NCI-H2081 treated with DMSO at 0.1 percent for 48 hours (cell line): ENCODE measurements around the gene CHID1.

Experiments
- DNase-seq: peaks from one replicate; lab custom pipeline; 2025; lab: John Stamatoyannopoulos, UW

The CHID1 gene

DNA sequence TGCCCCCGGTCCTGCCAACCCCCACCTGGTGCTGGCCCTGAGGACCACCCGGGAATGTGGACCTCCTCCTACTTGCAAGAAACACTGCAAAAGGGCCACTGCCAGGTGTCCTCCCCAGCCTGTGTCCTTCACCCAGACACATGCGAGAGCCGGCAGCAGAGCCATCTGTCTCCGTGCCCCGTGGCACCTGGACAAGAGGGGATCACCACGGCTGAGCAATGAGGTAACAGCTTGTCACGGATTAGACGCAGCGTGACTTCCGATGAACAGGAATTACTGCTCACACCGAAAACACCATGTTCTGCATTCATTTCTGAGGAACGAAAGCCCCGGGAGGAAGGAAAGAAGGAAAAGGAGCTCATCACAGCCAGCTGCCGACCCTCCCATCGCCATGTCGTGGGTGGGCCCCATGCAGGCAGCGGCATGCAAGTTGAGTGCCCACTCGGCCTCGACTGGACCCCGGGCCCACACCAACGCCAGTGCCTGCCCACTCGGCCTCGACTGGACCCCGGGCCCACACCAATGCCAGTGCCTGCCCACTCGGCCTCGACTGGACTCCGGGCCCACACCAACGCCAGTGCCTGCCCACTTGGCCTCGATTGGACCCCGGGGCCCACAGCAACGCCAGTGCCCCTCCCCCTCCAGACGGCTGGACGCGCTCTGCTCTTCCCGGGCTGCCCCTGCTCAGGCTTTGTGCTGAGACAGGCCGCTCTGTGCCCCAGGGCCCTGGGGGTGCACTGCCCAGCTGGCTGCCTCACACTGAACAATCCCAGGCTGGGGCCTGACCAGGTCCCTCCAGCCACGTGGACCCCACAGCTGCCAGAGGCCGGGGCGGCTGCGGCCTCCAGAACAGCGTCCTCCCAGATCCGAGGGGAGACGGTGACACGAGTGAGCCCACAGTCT is 22.0 kb downstream of the CHID1 start:
- DNase-seq, result no peak

DNA sequence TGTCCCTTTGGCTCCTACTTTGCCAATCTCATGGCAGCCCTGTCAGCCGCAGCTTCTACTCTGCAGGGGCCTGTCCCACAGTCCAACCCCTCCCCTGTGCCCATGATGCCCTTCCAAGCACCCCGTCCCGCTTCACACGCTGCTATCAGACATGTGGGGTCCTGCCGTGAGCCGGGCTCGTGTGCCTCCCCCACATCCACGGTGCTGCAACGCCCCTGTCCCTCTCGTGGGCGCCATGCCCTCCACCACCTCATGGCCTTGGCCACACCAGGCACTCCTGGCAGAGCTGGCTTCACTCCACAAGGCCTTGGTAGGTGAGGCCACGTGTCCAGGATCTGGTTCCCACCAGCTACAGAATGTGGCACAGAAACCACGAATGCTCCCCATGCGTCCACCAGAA is 23.0 kb downstream of the CHID1 start:
- no peak for DNase-seq

DNA sequence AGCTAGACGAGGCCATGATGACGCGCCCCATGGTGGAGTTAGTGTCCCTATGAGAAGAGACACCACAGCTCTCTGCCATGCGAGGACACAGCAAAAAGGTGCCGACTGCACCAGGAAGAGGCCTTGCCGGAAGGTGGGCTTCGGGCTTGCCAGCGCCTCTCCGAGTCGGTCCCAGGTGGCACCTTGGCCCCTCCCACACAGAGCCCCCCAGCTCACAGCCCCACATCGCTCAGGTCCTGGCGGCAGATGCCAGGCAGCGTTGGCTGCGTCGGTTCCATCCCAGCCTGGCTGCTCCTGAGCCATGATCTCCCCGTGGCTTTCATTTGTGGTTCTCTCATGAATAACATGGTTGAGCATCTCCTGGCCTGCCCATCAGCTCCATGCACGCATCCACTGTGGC is 24.0 kb downstream of the CHID1 start:
- DNase-seq, result no peak

DNA sequence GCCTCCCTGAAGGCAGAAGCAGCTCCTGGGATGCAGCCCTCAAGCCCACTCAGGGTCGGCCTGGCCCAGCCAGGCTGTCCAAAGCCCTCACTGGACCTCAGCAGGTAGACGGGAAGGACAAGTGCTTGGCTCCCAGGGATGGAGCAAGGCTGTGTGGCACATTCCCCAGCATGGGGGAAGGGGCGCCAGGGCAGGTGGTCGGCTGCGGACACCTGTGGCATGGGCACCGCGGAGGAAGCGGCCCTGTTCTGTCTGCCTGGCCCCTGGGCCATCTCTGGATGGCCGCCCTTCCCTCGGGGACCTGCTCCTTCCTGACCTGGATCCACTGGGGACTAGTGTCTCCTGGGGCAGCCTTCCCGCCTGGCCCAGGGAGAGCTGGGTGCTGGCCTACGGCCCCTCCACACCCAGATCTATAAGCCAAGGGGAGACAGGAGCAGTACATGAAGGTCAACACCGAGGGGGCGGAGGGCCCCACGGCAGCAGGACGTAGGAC is 26.0 kb downstream of the CHID1 start:
- DNase-seq, result no peak

DNA sequence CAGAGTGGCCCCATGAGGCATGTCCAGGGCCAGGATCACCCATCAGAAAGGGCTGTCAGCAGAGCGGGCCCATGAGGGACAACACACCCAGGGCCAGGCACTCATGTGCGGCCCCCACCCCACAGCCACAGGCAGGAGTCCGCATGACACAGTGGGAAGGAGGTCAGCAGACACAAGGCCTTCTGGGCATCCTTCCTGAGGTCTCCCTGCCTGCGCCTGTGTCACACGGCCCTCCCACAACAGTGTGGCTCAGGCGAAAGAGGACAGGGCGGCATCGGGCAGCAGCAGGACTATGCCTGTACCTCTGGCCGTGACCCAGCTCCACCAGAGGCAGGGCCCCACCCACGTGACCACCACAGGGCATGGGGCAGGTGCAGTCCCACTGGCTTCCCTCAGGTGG is 27.1 kb downstream of the CHID1 start:
- no peak for DNase-seq

DNA sequence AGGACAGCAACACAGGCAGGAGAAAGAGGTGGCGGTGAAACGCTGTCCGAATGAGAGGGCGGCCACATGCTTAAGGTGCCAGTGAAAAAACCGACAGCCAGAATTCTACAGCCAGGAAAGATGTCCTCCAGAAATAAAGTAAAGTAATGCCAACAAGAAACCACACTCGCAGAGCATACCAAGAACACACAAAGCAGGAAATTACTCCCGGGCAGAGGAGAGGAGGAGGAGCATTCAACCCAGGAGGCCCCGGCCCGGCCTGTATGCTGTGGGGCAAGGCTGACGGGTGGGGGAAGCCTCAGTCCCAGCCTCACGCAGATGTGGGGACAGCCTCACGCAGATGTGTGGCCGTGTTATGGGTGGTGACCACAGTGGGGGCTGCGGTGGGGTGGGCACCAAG is 28.0 kb downstream of the CHID1 start:
- no peak for DNase-seq

DNA sequence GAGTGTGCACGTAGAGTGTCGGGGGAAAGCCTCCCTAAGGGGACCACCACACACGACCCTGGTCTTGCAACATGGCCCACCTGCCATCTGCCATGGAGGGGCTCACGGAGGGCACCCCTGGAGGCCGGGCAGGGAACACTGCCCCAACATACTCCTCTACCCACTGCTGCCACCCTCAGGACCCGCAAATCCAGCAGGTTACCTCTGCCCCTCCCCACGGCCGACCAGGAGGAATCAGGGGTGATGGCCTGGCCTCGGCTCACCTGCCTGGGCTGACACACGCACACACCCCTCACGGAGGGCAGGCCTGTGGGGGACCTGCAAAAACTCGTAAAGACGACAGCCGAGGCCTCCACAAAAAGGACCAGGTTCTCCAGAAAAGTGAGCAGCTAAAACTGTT is 30.2 kb downstream of the CHID1 start:
- DNase-seq, result no peak

DNA sequence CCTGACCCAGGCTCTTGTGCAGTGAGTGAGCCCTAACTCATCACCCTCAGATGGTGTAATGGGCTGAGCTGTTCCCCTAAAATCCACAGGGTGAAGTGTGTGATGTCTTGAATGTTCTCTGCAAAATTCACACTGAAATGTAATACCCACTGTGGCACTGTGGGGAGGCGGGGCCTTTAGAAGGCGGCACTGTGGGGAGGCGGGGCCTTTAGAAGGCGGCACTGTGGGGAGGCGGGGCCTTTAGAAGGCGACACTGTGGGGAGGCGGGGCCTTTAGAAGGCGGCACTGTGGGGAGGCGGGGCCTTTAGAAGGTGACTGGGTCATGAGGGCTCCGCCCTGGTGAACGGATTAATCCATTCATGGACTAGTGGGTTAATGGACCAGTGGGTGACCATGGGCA is 33.0 kb downstream of the CHID1 start:
- no peak for DNase-seq

DNA sequence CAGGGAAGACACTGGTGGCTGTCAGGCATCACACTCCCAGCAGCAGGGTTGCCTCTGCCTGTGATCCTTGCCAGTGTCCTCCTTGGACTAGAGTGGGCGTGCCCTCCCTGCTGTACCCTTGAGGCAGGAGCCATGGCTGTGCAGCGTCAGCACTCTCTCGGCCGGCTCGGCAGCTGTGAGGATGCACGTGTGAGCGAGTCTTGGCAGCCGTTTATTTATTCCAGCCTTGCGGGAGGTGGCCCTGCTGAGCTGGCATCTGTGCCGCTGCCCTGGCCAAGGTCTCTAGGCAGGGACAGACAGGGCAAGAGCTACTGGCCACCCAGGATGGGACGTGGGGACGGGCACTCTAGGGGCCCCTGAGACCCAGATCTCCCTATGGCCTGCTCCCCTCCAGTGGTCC is 34.1 kb downstream of the CHID1 start:
- no peak for DNase-seq

DNA sequence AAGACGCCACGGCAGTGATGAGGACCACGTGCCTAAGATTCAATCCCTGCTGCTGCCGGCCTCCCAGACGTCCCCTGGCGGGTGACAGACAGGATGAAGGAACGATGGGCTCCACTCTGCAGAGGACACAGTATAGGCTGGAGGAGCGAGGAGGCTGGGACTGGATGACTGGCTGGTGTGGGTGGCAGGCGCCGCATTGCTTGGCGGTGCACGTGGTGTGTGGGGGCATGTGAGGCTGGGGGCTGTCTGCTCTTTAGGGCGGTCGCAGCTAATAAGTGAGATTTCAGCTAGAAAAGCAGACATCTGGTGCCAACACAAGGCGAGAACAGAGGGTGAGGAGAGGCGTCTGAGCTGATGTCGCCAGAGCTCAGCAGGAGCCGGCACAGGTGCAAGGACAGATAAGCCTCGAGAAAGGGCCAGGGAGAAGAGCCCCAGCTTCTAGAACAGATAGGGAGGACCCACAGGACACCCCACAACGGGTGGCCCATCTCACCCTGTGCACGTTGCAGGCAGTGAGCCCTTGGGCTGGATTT is 34.8 kb downstream of the CHID1 start:
- no peak for DNase-seq

DNA sequence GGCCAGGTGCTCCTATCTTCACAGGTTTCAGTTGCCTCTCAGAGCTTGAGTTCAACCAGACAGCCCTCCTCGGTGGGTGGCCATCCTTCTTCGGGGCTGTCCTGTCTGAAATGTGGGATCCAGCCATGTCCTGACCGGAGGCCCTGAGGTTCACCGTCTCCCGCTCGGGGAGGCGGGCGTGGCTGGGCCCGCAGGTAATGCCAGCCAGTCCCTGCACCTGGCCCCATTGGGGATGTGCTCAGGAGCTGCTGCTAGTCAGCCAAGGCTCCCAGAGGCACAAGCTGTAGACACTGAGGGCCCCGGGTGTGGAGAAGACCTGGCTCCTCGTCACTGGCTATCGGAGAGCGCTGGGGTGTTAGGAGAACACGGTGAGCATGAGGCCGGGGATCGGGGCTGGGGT is 35.4 kb downstream of the CHID1 start:
- no peak for DNase-seq

DNA sequence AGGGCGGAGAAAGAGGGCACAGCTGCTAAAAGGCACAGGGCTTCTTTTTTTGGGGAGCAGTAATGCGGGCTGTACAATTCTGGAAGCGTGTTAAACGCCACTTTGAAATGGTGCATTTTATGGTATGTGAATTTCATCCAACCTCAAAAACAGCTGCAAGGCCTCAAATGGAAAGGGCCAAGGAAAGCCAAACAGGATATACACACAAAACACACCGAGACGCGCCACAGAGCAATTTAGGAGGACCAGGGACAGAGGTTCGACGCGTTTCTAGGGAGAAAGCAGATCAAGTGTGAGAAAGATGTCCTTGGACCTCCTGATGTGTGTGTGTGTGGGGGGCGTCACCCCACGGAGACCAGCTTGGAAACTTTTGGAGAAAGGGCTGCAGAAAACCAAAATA is 36.9 kb downstream of the CHID1 start:
- no peak for DNase-seq

DNA sequence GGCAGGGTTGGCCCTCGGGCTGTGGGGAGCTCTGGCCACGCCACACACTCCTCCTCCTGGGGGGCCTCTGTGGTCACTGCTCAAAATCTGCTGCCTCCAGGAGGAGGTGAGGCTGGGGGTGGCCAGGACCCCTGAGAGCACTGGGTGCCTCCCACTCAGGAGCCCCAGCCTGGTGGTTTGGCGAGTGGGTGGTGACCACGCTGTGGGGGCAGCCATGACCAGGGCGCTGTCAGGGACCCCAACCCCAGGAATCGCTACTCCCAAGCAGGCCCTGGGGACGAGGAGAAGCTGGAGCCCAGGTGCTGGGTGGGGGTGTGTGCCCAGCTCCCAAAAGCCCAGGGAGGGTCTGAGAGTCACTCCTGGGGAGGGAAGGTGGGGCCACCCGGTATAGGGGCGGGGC is 37.8 kb downstream of the CHID1 start:
- no peak for DNase-seq

DNA sequence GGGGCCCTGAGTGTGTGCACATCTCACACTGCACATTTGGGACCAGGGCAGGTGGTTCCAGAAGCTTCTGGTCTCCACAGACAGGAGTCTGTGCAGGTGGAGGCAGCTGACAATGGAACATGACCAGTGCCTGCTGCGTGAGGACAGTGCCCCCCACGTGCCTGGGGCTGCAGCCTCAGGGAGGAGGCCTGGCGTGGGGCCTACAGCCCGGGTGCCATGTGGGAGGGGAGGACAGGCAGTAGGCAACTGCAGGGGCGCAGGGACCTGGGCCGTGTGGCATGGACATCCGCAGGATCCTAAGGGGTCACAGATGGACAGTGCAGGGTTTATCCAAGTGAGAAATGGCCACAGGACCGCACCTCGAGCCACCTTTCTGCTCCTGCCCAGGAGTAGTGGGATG is 39.1 kb downstream of the CHID1 start:
- DNase-seq, result no peak

DNA sequence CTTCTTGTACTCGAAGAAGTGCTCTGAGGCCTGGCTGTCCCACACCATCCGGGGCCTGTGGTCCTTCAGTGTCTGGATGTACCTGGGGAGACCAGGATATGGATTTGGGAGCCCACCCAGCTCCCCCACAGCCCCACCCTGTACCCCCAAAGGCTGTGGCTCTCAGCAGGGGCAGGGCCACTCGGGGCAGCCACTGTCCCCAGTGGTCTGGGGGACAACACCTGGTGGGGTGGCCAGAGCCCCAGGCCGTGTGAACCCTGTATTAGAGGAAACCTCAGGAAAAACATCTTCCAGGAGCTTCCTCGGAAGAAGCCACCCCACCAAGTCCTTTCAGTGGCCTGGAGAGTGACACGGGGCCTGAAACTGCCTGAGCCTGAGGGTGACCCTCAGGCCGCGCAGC is 40.2 kb downstream of the CHID1 start:
- DNase-seq, result no peak

DNA sequence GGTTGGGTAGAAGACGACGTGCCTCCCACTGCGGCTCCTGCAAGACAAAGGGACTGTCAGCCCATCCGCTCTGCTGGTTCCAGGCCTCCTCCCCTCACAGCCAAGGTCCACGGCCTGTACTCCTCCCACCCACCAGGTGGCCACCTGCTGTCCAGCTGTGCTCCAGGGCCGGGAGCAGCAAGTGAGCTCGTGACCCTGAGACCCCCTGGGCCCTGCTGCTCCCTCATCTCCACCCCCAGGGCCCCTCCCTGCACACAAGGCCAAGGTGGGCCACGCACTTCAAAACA is 40.5 kb downstream of the CHID1 start:
- no peak for DNase-seq

DNA sequence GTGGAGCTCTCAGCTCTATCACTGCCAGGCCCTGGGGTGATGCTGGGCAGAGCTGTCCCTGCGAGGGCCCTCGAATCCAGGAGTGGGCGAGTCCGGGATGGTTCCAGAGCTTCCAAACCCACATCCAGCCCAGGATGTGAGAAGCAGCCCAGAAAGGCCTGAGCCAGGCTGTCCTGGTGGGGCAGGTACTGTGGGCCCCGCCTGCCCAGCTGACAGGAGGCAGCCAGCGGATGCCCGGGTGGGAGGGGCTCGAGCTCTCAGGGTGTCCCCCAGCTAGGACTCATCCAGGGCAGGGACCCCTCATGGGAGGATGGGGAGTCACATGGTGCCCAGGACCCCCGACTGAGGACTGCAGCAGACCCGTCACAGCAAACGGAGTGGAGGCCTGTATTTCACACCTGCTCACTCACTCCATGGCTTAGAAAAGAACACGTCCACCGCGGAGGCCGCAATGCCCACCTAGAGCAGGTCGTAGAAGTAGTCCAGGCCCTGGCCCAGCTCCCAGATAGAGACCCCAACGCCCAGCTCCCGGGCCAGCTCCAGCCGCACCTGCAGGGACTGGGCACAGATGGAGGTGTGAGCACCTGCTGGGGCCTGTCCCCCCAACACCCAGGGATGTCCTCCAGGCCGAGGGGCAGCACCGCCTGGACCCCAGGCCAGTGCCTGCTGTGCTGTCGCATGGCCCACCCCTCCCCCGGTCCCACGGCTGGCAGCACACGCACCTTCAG is 41.0 kb downstream of the CHID1 start:
- DNase-seq, result no peak

DNA sequence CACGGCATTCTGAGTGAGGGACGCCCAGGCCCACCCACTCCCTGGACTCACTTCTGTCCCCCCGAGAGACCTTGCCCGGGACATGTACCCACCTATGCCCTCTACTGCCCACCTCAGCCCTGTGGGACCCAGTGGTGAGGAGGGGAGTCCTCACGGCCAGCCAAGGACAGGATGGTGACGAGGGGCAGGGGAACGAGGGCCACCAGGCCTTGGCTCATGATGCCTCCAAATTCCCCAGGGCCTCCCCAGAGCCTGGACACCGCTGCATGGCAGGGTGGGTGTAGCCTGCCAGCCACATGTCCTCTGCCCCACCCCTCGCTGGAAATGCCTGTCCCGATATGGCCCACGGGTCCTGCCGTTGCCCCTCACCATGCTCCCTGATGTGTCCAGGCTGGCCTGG is 41.8 kb downstream of the CHID1 start:
- DNase-seq, result no peak

DNA sequence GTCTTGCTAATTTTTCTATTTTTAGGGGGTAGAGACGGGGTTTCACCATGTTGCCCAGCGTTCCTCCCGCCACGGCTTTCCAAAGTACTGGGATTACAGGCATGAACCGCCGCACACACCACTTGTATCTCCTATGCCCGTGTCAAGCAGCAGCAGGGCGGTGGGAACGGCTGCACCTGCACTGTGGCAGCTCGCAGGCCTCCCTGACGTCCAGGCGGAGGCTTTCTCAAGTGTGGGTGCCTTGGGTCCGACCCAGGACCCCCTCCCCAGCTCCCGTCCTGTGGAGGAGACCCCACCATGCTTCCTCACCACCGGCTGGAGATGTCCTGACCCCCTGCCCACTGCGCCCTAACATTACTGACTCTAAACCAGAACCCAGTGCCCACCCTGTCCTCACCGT is 42.2 kb downstream of the CHID1 start:
- no peak for DNase-seq

DNA sequence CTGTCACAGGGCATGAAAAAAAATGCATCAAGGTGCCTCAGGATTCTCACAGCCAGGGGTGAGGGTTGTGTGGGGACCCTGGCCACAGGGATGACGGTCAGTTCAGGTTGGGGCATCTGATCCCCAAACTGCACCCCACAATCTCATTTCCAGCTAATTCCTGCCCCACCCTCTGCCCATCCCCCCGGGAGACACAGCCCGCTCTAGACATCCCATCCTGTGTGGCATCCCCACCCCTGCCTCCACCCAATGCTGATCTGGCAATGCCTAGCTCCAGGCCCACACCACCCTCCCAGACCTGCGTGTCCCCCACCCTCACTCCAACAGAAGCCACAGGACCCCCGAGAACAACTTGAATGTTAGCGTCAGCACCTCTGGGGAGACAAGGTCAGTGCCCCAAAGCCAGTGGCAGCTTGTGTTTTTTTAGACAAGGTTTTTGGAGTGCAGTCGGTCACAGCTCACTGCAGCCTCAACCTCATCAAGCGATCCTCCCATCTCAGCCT is 42.7 kb downstream of the CHID1 start:
- DNase-seq, result no peak

DNA sequence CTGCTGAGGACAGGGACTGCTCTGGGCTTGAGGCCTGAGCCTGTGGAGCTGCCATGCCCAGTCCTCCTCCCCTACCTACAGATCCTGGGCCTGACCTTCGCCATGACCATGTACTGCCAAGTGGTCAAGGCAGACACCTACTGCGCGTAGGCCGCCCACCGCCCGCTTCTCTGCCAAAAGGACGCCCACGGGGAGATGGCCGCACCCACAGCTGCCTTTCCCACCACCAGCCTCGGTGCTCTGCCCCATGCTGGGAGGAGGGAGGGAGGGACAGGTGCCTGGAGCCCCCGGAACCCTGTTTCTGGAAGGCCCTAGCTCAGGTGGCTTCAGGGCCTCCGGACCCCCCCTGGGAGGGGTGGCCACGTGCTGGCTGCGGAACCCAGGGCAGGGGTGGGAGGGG is 44.1 kb downstream of the CHID1 start:
- DNase-seq, result no peak

DNA sequence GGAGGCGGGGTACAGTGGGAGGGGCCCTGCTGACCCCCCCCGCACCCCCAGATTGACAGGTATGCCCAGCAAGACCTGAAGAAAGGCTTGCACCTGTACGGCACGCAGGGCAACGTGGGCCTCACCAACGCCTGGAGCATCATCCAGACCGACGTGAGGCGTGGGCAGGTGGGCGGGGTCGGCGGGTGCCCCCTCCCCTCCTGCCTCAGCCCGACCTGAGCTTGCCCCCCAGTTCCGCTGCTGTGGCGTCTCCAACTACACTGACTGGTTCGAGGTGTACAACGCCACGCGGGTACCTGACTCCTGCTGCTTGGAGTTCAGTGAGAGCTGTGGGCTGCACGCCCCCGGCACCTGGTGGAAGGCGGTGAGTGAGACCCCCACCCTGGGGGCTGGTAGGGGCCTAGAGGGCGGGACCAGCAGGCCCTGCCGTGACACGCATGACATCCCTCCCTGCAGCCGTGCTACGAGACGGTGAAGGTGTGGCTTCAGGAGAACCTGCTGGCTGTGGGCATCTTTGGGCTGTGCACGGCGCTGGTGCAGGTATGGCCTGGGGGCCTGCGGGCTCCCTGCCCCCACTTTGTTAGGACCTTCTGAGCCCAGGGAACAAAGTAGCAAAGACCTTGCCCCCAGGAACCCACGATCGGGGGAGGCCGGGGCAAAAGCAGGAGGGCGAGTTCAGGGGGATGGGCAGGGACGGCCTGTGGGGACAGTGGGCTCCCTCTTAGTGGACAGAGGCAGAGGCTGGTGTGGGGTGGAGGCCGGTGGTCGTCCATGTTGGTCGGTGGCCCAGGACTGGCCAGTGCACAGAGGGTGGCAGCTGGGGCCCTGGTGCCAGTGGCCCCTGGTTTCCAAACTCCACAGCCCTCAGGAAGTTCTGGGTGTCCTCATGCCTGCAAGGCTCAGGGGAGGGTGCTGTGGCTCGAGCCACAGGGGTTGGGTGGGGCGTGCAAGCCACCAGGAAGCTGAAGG is 44.9 kb downstream of the CHID1 start:
- no peak for DNase-seq
